Stimulated activated CD4-positive, alpha-beta T cell treated with anti-CD3 and anti-CD28 coated beads, Interleukin-15, amount 100 ng/mL, for 24 hours (primary cell): ENCODE data around the gene YPEL1.
A peak's percentile ranks its signal among the peaks of the same experiment; 100 is the strongest.
"Not testable (repeated sequence)": the region's sequence is repeated elsewhere in the genome, so short reads cannot be mapped to it uniquely, and the experiment has no call there.

Experiments
- DNase-seq: peaks from one replicate; pipeline ENCODE4 v3.0.0-alpha.2; 2020

Gene YPEL1

GRCh38 chr22:21720191-21720859, 15.3 kb downstream of the YPEL1 start:
- not testable (repeated sequence) for DNase-seq

- DNase-seq: no peak
Measured at GRCh38 chr22:21719024-21719423, 16.6 kb downstream of the YPEL1 start.

- DNase-seq: no peak
Measured at GRCh38 chr22:21718499-21718898, 17.1 kb downstream of the YPEL1 start.

- DNase-seq: not testable (repeated sequence)
Measured at GRCh38 chr22:21716395-21717122, 19.0 kb downstream of the YPEL1 start.

- no peak for DNase-seq
Measured at GRCh38 chr22:21714786-21715185, 20.8 kb downstream of the YPEL1 start.

GRCh38 chr22:21714059-21714770, 21.4 kb downstream of the YPEL1 start:
- no peak for DNase-seq

- no peak for DNase-seq
Measured at GRCh38 chr22:21713428-21714058, 22.1 kb downstream of the YPEL1 start.

- peak; percentile 73 for DNase-seq
Measured at GRCh38 chr22:21712751-21713427, 22.7 kb downstream of the YPEL1 start.

- DNase-seq: no peak
Measured at GRCh38 chr22:21711851-21712250, 23.7 kb downstream of the YPEL1 start.

- DNase-seq: no peak
Measured at GRCh38 chr22:21710156-21710555, 25.4 kb downstream of the YPEL1 start.

- DNase-seq: no peak
Measured at GRCh38 chr22:21709688-21710087, 25.9 kb downstream of the YPEL1 start.

GRCh38 chr22:21708960-21709359, 26.6 kb downstream of the YPEL1 start:
- no peak for DNase-seq

GRCh38 chr22:21707677-21708076, 27.9 kb downstream of the YPEL1 start:
- no peak for DNase-seq

GRCh38 chr22:21703684-21704316, 31.8 kb downstream of the YPEL1 start:
- DNase-seq: no peak

- no peak for DNase-seq
Measured at GRCh38 chr22:21702700-21703683, 32.6 kb downstream of the YPEL1 start.

GRCh38 chr22:21702094-21702493, 33.5 kb downstream of the YPEL1 start:
- no peak for DNase-seq

GRCh38 chr22:21701384-21701971, 34.1 kb downstream of the YPEL1 start:
- DNase-seq: no peak

- DNase-seq: no peak
Measured at GRCh38 chr22:21700822-21701221, 34.8 kb downstream of the YPEL1 start.

GRCh38 chr22:21699643-21700042, 36.0 kb downstream of the YPEL1 start:
- no peak for DNase-seq
